ENCODE results near the gene FYN. TPM values are rescaled to one million over a fixed set of nuclear protein-coding genes. Genes with fewer than 3 reads are reported as not detected.

FYN gene
- total RNA-seq, 1 donor from 2014 or later = 121 TPM

GRCh38 chr6:111727041-111727440, 146.2 kb downstream of the FYN start:
- no peak for TF ChIP-seq CTCF (IDR thresholded peaks at IDR 0.05)
- H3K4me3 Mint-ChIP-seq (ENCODE audit: unreplicated experiment) = no peak overlapping the region
- peaks cover 47% of the 10 kb centered on the region for H3K4me1 Mint-ChIP-seq (ENCODE audit: unreplicated experiment)
- no peaks in the 10 kb centered on the region for H3K9me3 Mint-ChIP-seq (ENCODE audit: unreplicated experiment)
- H3K27ac Mint-ChIP-seq (ENCODE audit: unreplicated experiment) = no peak overlapping the region
- H3K27me3 Mint-ChIP-seq (ENCODE audit: unreplicated experiment) = no peaks in the 10 kb centered on the region
- no peak for DNase-seq (ENCODE audit: extremely low spot score, unreplicated experiment)
- peaks cover 3% of the 10 kb centered on the region for H3K36me3 Mint-ChIP-seq (ENCODE audit: unreplicated experiment)

GRCh38 chr6:111725446-111726112, 147.7 kb downstream of the FYN start:
- DNase-seq (ENCODE audit: extremely low spot score, unreplicated experiment) = no peak
- TF ChIP-seq CTCF (IDR thresholded peaks at IDR 0.05) = no peak
- Mint-ChIP-seq H3K9me3 (ENCODE audit: unreplicated experiment) (no peaks in the 10 kb centered on the region), H3K27me3 (ENCODE audit: unreplicated experiment) (no peaks in the 10 kb centered on the region), H3K4me3 (ENCODE audit: unreplicated experiment) (no peak overlapping the region), H3K36me3 (ENCODE audit: unreplicated experiment) (peaks cover 5% of the 10 kb centered on the region), H3K4me1 (ENCODE audit: unreplicated experiment) (peaks cover 40% of the 10 kb centered on the region), H3K27ac (ENCODE audit: unreplicated experiment) (no peak overlapping the region)

- no peak for TF ChIP-seq CTCF (IDR thresholded peaks at IDR 0.05)
- H3K36me3 Mint-ChIP-seq (ENCODE audit: unreplicated experiment) = peaks cover 5% of the 10 kb centered on the region
- peaks cover 37% of the 10 kb centered on the region for H3K4me1 Mint-ChIP-seq (ENCODE audit: unreplicated experiment)
- no peaks in the 10 kb centered on the region for H3K27me3 Mint-ChIP-seq (ENCODE audit: unreplicated experiment)
- no peaks in the 10 kb centered on the region for H3K9me3 Mint-ChIP-seq (ENCODE audit: unreplicated experiment)
- no peak for DNase-seq (ENCODE audit: extremely low spot score, unreplicated experiment)
- peak overlapping the region; percentile 34 for H3K27ac Mint-ChIP-seq (ENCODE audit: unreplicated experiment)
- no peak overlapping the region for H3K4me3 Mint-ChIP-seq (ENCODE audit: unreplicated experiment)
These were observed 148.7 kb downstream of the FYN start for GRCh38 chr6:111724505-111724904.

- Mint-ChIP-seq H3K36me3 (ENCODE audit: unreplicated experiment) (peaks cover 6% of the 10 kb centered on the region), H3K27me3 (ENCODE audit: unreplicated experiment) (no peaks in the 10 kb centered on the region), H3K27ac (ENCODE audit: unreplicated experiment) (peak overlapping the region; percentile 34), H3K4me3 (ENCODE audit: unreplicated experiment) (no peak overlapping the region), H3K9me3 (ENCODE audit: unreplicated experiment) (no peaks in the 10 kb centered on the region), H3K4me1 (ENCODE audit: unreplicated experiment) (peaks cover 37% of the 10 kb centered on the region)
- DNase-seq (ENCODE audit: extremely low spot score, unreplicated experiment) = no peak
- no peak for TF ChIP-seq CTCF (IDR thresholded peaks at IDR 0.05)
These were observed 149.2 kb downstream of the FYN start for GRCh38 chr6:111724039-111724438.

GRCh38 chr6:111723412-111723970, 149.8 kb downstream of the FYN start:
- Mint-ChIP-seq H3K36me3 (ENCODE audit: unreplicated experiment) (peaks cover 11% of the 10 kb centered on the region), H3K4me1 (ENCODE audit: unreplicated experiment) (peaks cover 37% of the 10 kb centered on the region), H3K9me3 (ENCODE audit: unreplicated experiment) (no peaks in the 10 kb centered on the region), H3K4me3 (ENCODE audit: unreplicated experiment) (no peak overlapping the region), H3K27ac (ENCODE audit: unreplicated experiment) (peak overlapping the region; percentile 50), H3K27me3 (ENCODE audit: unreplicated experiment) (no peaks in the 10 kb centered on the region)
- no peak for TF ChIP-seq CTCF (IDR thresholded peaks at IDR 0.05)
- no peak for DNase-seq (ENCODE audit: extremely low spot score, unreplicated experiment)
